GM12878 (cell line): Measurements from ENCODE around the gene ANP32E. TPM values are rescaled to one million over a fixed set of nuclear protein-coding genes. Genes with fewer than 3 reads are reported as not detected.

Experiments
- FOXM1 ChIP-seq: IDR thresholded peaks from 2 replicates; pipeline ENCODE4 v1.6.1; 2012; ENCODE audit warnings: low read depth, mild to moderate bottlenecking, inconsistent platforms, low read length, moderate library complexity
- IKZF1 ChIP-seq: fragments of 450-650 bp; conservative IDR thresholded peaks from 2 replicates; pipeline ENCODE4 v1.6.1; 2017; ENCODE audit warnings: antibody characterized with exemption, mild to moderate bottlenecking
- IRF4 ChIP-seq: IDR thresholded peaks from 2 replicates; pipeline ENCODE4 v1.6.1; 2011; ENCODE audit warnings: low read depth, low read length
- MTA3 ChIP-seq: IDR thresholded peaks from 2 replicates; pipeline ENCODE4 v1.6.1; 2012; ENCODE audit warnings: low read length, inconsistent platforms, borderline replicate concordance
- PAX8 ChIP-seq: fragments of 450-650 bp; IDR thresholded peaks from 2 replicates; pipeline ENCODE4 v1.6.1; 2017; ENCODE audit warnings: mild to moderate bottlenecking, moderate library complexity
- POLR2AphosphoS2 ChIP-seq: IDR thresholded peaks from 2 replicates; pipeline ENCODE4 v1.6.1; 2011; ENCODE audit warnings: low read depth, mild to moderate bottlenecking, low read length, improper control_type of control experiment, moderate library complexity
- POLR2AphosphoS5 ChIP-seq: IDR thresholded peaks from 2 replicates; pipeline ENCODE4 v1.6.1; 2011; ENCODE audit warnings: mild to moderate bottlenecking, low read length, inconsistent platforms
- PRDM15 ChIP-seq: fragments of 450-650 bp; formaldehyde crosslinking; IDR thresholded peaks from 2 replicates; pipeline ENCODE4 v1.4.0; 2020; ENCODE audit warnings: mild to moderate bottlenecking, moderate library complexity
- RAD21 ChIP-seq: IDR thresholded peaks from 2 replicates; pipeline ENCODE4 v1.6.1; 2011; ENCODE audit warnings: mild to moderate bottlenecking, low read depth, low read length, moderate library complexity; ENCODE audit not compliant: insufficient read depth
- RAD51 ChIP-seq: fragments of 450-650 bp; IDR thresholded peaks from 2 replicates; pipeline ENCODE4 v1.6.1; 2016; ENCODE audit warnings: moderate library complexity, mild to moderate bottlenecking, inconsistent platforms
- RUNX3 ChIP-seq: IDR thresholded peaks from 2 replicates; pipeline ENCODE4 v1.6.1; 2012; ENCODE audit warnings: low read length, inconsistent platforms
- SIN3A ChIP-seq: IDR thresholded peaks from 2 replicates; pipeline ENCODE4 v1.6.1; 2012; ENCODE audit warnings: low read depth, low read length, improper control_type of control experiment
- SMARCA5 ChIP-seq: fragments of 450-650 bp; IDR thresholded peaks from 2 replicates; pipeline ENCODE4 v1.6.1; 2017; ENCODE audit warnings: mild to moderate bottlenecking
- SUPT20H ChIP-seq: IDR thresholded peaks from 2 replicates; pipeline ENCODE4 v1.6.1; 2011; ENCODE audit warnings: low read depth, mild to moderate bottlenecking, low read length, moderate library complexity, borderline replicate concordance; ENCODE audit not compliant: control insufficient read depth
- TCF3 ChIP-seq: IDR thresholded peaks from 2 replicates; pipeline ENCODE4 v1.6.1; 2012; ENCODE audit warnings: low read depth, mild to moderate bottlenecking, low read length, borderline replicate concordance; ENCODE audit not compliant: insufficient read depth
- polyA plus RNA-seq, 11 experiments: library from polyadenylated mRNA; depleted of rRNA in 4 of 11; unstranded in 6 of 11; stranded (reverse) in 5 of 11; fragments of >200 nt; fragmentation: Nextera tagmentation in 4 of 11; fragmentation: Illumina TruSeq in 1 of 11; extraction: Ambion mirVana in 4 of 11; extraction: Trizol in 1 of 11; gene quantifications; 1 replicate in 1 of 11; 2 replicates in 10 of 11; pipeline versions ENCODE4 v1.2.1 to v1.2.3, GENCODE V29; 2011 to 2016; ENCODE audit warnings: inconsistent platforms in 2 of 11, missing spikeins in 2 of 11, low read depth in 1 of 11
- total RNA-seq, 4 experiments: library from RNA; depleted of rRNA in 3 of 4; stranded (reverse); fragments of >200 nt in 3 of 4; fragmentation: Illumina TruSeq in 1 of 4; extraction: Trizol in 1 of 4; gene quantifications; 2 replicates each; pipeline versions ENCODE4 v1.2.1 to v1.2.3, GENCODE V29; 2013 to 2021
- TF ChIP-seq, protein P1 (sequence below): fragments of 450-650 bp; formaldehyde crosslinking; IDR thresholded peaks from 2 replicates; pipeline ENCODE4 v1.5.0; 2022; ENCODE audit warnings: mild to moderate bottlenecking, missing genetic modification characterization
- TF ChIP-seq, protein P2 (sequence below), 3 experiments: IDR thresholded peaks in 2 of 3; conservative IDR thresholded peaks in 1 of 3; 2 replicates each; pipeline ENCODE4 v1.5.1; 2011; ENCODE audit warnings: low read depth in 3 of 3, low read length in 3 of 3, mild to moderate bottlenecking in 3 of 3, control low read depth in 2 of 3, moderate library complexity in 2 of 3, inconsistent platforms in 1 of 3, mixed read lengths in 1 of 3; ENCODE audit not compliant: control insufficient read depth in 2 of 3, insufficient read depth in 1 of 3; ENCODE audit errors: extremely low read depth in 1 of 3
- TF ChIP-seq, protein P3 (sequence below): fragments of 450-650 bp; IDR thresholded peaks from 2 replicates; pipeline ENCODE4 v1.6.1; 2017; ENCODE audit warnings: mild to moderate bottlenecking, low read depth, inconsistent platforms; ENCODE audit not compliant: poor library complexity, severe bottlenecking

Gene ANP32E
- total and polyA plus RNA-seq, 10 of the 15 experiments (the other 5 are each of a cell fraction or from before 2014, with no cell fraction given) = 59.2 to 250 (median 121) TPM

DNA sequence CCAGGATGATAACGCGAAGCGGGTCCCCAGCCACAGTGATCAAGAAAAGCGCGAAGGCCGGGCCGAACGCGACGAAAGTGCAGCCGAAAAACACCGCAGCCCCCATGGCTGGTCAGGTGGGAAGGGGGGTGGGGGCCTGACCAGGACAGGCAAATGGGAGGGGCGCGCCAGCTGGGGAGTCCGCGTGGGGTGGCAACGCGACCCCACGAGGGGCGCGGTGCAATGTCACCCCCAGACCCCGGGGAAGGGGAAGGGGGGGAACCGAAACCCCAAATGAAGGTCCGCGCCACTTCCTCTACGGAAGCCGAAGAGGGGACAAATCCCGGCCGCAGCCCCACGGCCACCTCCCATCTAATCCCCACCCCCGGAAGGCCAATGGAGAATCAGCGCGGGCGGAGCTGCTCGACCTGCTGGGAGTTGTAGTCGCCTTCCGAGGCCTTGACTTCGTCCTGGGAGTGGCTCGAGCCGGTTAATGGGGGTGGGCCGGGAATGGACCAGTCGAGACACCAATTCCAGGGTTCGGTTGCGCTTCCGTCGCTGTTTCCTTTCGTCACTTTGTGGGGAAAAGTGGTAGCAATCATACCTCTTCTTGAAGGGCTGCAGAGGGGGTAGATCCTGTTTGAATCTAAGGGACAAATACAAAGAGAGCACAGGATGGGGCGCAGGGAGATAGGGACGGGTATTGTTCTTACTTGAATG lies 32.9 kb upstream of the ANP32E start, which contains the start of gene APH1A (continued):
- TF ChIP-seq TCF3 (no peak), SMARCA5 (no peak), FOXM1 (no peak), PRDM15 (CRISPR knock-in tag) (no peak), POLR2AphosphoS2 (no peak), IKZF1 (peak; percentile 91), PAX8 (no peak), RAD51 (no peak; the same call in 1 of the 2 replicates), IRF4 (peak; percentile 74), SUPT20H (no peak), RUNX3 (peak; percentile 87), RAD21 (no peak), MTA3 (no peak), POLR2AphosphoS5 (peak; percentile 50; the same call in 1 of the 2 replicates), SIN3A (peak; percentile 24; the same call in 1 of the 2 replicates)
- TF ChIP-seq, protein P1, sequence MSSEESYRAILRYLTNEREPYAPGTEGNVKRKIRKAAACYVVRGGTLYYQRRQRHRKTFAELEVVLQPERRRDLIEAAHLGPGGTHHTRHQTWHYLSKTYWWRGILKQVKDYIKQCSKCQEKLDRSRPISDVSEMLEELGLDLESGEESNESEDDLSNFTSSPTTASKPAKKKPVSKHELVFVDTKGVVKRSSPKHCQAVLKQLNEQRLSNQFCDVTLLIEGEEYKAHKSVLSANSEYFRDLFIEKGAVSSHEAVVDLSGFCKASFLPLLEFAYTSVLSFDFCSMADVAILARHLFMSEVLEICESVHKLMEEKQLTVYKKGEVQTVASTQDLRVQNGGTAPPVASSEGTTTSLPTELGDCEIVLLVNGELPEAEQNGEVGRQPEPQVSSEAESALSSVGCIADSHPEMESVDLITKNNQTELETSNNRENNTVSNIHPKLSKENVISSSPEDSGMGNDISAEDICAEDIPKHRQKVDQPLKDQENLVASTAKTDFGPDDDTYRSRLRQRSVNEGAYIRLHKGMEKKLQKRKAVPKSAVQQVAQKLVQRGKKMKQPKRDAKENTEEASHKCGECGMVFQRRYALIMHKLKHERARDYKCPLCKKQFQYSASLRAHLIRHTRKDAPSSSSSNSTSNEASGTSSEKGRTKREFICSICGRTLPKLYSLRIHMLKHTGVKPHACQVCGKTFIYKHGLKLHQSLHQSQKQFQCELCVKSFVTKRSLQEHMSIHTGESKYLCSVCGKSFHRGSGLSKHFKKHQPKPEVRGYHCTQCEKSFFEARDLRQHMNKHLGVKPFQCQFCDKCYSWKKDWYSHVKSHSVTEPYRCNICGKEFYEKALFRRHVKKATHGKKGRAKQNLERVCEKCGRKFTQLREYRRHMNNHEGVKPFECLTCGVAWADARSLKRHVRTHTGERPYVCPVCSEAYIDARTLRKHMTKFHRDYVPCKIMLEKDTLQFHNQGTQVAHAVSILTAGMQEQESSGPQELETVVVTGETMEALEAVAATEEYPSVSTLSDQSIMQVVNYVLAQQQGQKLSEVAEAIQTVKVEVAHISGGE (CRISPR knock-in tag) = 0 out of 2 replicates have a peak, but pooled peaks have one; percentile 41
- TF ChIP-seq, protein P2, sequence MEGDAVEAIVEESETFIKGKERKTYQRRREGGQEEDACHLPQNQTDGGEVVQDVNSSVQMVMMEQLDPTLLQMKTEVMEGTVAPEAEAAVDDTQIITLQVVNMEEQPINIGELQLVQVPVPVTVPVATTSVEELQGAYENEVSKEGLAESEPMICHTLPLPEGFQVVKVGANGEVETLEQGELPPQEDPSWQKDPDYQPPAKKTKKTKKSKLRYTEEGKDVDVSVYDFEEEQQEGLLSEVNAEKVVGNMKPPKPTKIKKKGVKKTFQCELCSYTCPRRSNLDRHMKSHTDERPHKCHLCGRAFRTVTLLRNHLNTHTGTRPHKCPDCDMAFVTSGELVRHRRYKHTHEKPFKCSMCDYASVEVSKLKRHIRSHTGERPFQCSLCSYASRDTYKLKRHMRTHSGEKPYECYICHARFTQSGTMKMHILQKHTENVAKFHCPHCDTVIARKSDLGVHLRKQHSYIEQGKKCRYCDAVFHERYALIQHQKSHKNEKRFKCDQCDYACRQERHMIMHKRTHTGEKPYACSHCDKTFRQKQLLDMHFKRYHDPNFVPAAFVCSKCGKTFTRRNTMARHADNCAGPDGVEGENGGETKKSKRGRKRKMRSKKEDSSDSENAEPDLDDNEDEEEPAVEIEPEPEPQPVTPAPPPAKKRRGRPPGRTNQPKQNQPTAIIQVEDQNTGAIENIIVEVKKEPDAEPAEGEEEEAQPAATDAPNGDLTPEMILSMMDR (IDR thresholded peaks at IDR 0.05 in 2 of 3, conservative IDR thresholded peaks at IDR 0.05 in 1 of 3; ENCODE audit: control insufficient read depth in 2 of 3, extremely low read depth in 1 of 3, insufficient read depth in 1 of 3, low read depth in 3 of 3, low read length in 3 of 3) = no peak
- TF ChIP-seq, protein P3, sequence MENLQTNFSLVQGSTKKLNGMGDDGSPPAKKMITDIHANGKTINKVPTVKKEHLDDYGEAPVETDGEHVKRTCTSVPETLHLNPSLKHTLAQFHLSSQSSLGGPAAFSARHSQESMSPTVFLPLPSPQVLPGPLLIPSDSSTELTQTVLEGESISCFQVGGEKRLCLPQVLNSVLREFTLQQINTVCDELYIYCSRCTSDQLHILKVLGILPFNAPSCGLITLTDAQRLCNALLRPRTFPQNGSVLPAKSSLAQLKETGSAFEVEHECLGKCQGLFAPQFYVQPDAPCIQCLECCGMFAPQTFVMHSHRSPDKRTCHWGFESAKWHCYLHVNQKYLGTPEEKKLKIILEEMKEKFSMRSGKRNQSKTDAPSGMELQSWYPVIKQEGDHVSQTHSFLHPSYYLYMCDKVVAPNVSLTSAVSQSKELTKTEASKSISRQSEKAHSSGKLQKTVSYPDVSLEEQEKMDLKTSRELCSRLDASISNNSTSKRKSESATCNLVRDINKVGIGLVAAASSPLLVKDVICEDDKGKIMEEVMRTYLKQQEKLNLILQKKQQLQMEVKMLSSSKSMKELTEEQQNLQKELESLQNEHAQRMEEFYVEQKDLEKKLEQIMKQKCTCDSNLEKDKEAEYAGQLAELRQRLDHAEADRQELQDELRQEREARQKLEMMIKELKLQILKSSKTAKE = no peak
